GM19025 (cell line): ENCODE data around the gene PKP2.
"Not testable (repeated sequence)": the region's sequence is repeated elsewhere in the genome, so short reads cannot be mapped to it uniquely, and the experiment has no call there.

Source experiments
- ATAC-seq: cut with Tn5 transposase; IDR thresholded peaks from one replicate; pipeline ENCODE4 v1.9.1; 2021; ENCODE audit warnings: mild to moderate bottlenecking, low read depth, moderate library complexity; ENCODE audit not compliant: unreplicated experiment

The PKP2 gene

GRCh38 chr12:32897687-32898573, 1.4 kb upstream of the PKP2 start:
- no peak for ATAC-seq

GRCh38 chr12:32897281-32897610, 669 bp upstream of the PKP2 start:
- no peak for ATAC-seq

- ATAC-seq, result no peak
Measured at GRCh38 chr12:32895688-32896431, 717 bp downstream of the PKP2 start.

GRCh38 chr12:32894566-32894965, 2.0 kb downstream of the PKP2 start:
- no peak for ATAC-seq

- no peak for ATAC-seq
Measured at GRCh38 chr12:32893458-32893857, 3.1 kb downstream of the PKP2 start.

GRCh38 chr12:32893043-32893442, 3.5 kb downstream of the PKP2 start:
- no peak for ATAC-seq

- not testable (repeated sequence) for ATAC-seq
Measured at GRCh38 chr12:32892369-32892768, 4.2 kb downstream of the PKP2 start.

GRCh38 chr12:32891956-32892355, 4.6 kb downstream of the PKP2 start:
- no peak for ATAC-seq

- ATAC-seq, result no peak
Measured at GRCh38 chr12:32891526-32891925, 5.1 kb downstream of the PKP2 start.

- ATAC-seq, result no peak
Measured at GRCh38 chr12:32889011-32889760, 7.4 kb downstream of the PKP2 start.

- no peak for ATAC-seq
Measured at GRCh38 chr12:32887058-32887457, 9.5 kb downstream of the PKP2 start.

GRCh38 chr12:32885831-32886230, 10.7 kb downstream of the PKP2 start:
- no peak for ATAC-seq

GRCh38 chr12:32884962-32885361, 11.6 kb downstream of the PKP2 start:
- ATAC-seq, result no peak

GRCh38 chr12:32881702-32882101, 14.9 kb downstream of the PKP2 start:
- ATAC-seq, result no peak

- ATAC-seq, result no peak
Measured at GRCh38 chr12:32881107-32881506, 15.5 kb downstream of the PKP2 start.

- not testable (repeated sequence) for ATAC-seq
Measured at GRCh38 chr12:32879066-32879465, 17.5 kb downstream of the PKP2 start.

GRCh38 chr12:32877601-32878459, 18.7 kb downstream of the PKP2 start:
- no peak for ATAC-seq

- no peak for ATAC-seq
Measured at GRCh38 chr12:32876004-32876403, 20.6 kb downstream of the PKP2 start.

- no peak for ATAC-seq
Measured at GRCh38 chr12:32874975-32875374, 21.6 kb downstream of the PKP2 start.

GRCh38 chr12:32874078-32874477, 22.5 kb downstream of the PKP2 start:
- no peak for ATAC-seq
